ENCODE results near the gene TBR1. TPM values are rescaled to one million over a fixed set of nuclear protein-coding genes. Genes with fewer than 3 reads are reported as not detected.

TBR1 gene
- total and polyA plus RNA-seq, 3 donors from 2014 or later, result 0.92 to 5.3 (median 2.4) TPM

GRCh38 chr2:161471631-161472030, 55.5 kb downstream of the TBR1 start:
- Histone ChIP-seq H3K9me3 (no peaks in the 10 kb centered on the region), H3K4me3 (no peak overlapping the region), H3K36me3 (ENCODE audit: low read depth, missing control alignments) (no peaks in the 10 kb centered on the region), H3K27me3 (no peaks in the 10 kb centered on the region), H3K27ac (no peak overlapping the region), H3K4me1 (no peaks in the 10 kb centered on the region)
- DNase-seq, result no peak
- no peak for TF ChIP-seq CTCF (IDR thresholded peaks at IDR 0.05)
- WGBS, 2 donors, result 72 to 81% methylated on average over 2 of the region's 2 CpGs
- intact Hi-C loops (cut with DNase I; ENCODE audit: low total_unique reads), result no loop called here

- TF ChIP-seq POLR2A (IDR thresholded peaks at IDR 0.05) (no peak), CTCF (IDR thresholded peaks at IDR 0.05) (no peak)
- Histone ChIP-seq H3K27me3 (no peaks in the 10 kb centered on the region), H3K4me1 (no peaks in the 10 kb centered on the region), H3K27ac (no peak overlapping the region), H3K9me3 (no peaks in the 10 kb centered on the region), H3K4me3 (no peak overlapping the region), H3K36me3 (ENCODE audit: low read depth, missing control alignments) (no peaks in the 10 kb centered on the region)
- 85 to 86% methylated on average over 2 of the region's 2 CpGs for WGBS, 2 donors
- intact Hi-C loops (cut with DNase I; ENCODE audit: low total_unique reads), result no loop called here
- no peak for DNase-seq
These were observed 58.8 kb downstream of the TBR1 start for GRCh38 chr2:161474920-161475319.

Small RNA genes within 50 kb of the gene (small RNA-seq; reads per million reads assigned to genes)
- 0 reads per million in 2 donors for gene RNA5SP108

Other genes with a start within 250 kb of the TBR1 start
- 10 to 100 TPM; 43.7 to 48.0 TPM for gene PSMD14, start 107.9 kb upstream of the TBR1 start, total RNA-seq
- gene PSMD14, start 107.9 kb upstream of the TBR1 start, polyA plus RNA-seq (ENCODE audit: insufficient read depth, low read depth, low replicate concordance), result 61.1 TPM
- 1 to 10 TPM in 1 of 2 donors, under 1 TPM in 1; 0.68 to 1.1 TPM for gene SLC4A10, start 208.1 kb downstream of the TBR1 start, total RNA-seq
- 2.2 TPM for gene SLC4A10, start 208.1 kb downstream of the TBR1 start, polyA plus RNA-seq (ENCODE audit: insufficient read depth, low read depth, low replicate concordance)